Spleen (tissue), 11 donors: ENCODE results near the gene DLG2. TPM values are rescaled to one million over a fixed set of nuclear protein-coding genes. Genes with fewer than 3 reads are reported as not detected.

Experiments used
- DNase-seq: peaks from one replicate; pipeline ENCODE4 v3.0.0-alpha.2; 2020
- H3K27ac ChIP-seq, 8 donors: fragments of 200-600 bp; sonication (generic) in 7 of 8; 1 replicate in 4 of 8; 2 replicates in 4 of 8; pipeline versions ENCODE4 v1.5.0 to v1.8.0; 2016 to 2021; ENCODE audit warnings: inconsistent platforms in 4 of 8, mild to moderate bottlenecking in 4 of 8, moderate library complexity in 1 of 8
- H3K27me3 ChIP-seq, 7 donors: fragments of 200-600 bp; sonication (generic) in 6 of 7; replicated peaks in 1 of 7; 1 replicate in 4 of 7; 2 replicates in 3 of 7; pipeline versions ENCODE4 v1.5.0 to v1.8.0; 2016 to 2021; ENCODE audit warnings: inconsistent platforms in 3 of 7, mild to moderate bottlenecking in 1 of 7
- H3K36me3 ChIP-seq, 6 donors: fragments of 200-600 bp; sonication (generic) in 5 of 6; 1 replicate in 4 of 6; 2 replicates in 2 of 6; pipeline versions ENCODE4 v1.5.0 to v1.8.0; 2016 to 2021; ENCODE audit warnings: inconsistent platforms in 2 of 6
- H3K4me1 ChIP-seq, 6 donors: fragments of 200-600 bp; sonication (generic) in 5 of 6; 1 replicate in 3 of 6; 2 replicates in 3 of 6; pipeline versions ENCODE4 v1.5.0 to v1.8.0; 2016 to 2021; ENCODE audit warnings: inconsistent platforms in 3 of 6
- H3K4me3 ChIP-seq, 8 donors: fragments of 200-600 bp; sonication (generic) in 7 of 8; 1 replicate in 4 of 8; 2 replicates in 4 of 8; pipeline versions ENCODE4 v1.5.0 to v1.8.0; 2016 to 2021; ENCODE audit warnings: inconsistent platforms in 4 of 8, mild to moderate bottlenecking in 4 of 8, moderate library complexity in 2 of 8
- H3K9me3 ChIP-seq, 8 donors: fragments of 200-600 bp; sonication (generic) in 7 of 8; 1 replicate in 4 of 8; 2 replicates in 4 of 8; pipeline versions ENCODE4 v1.5.0 to v1.8.0; 2016 to 2021; ENCODE audit warnings: inconsistent platforms in 4 of 8
- CTCF ChIP-seq, 11 experiments: fragments of 200-600 bp in 7 of 11; fragments of 450-650 bp in 4 of 11; sonication (generic) in 4 of 11; IDR thresholded peaks in 8 of 11; conservative IDR thresholded peaks in 3 of 11; 1 replicate in 7 of 11; 2 replicates in 4 of 11; pipeline versions ENCODE4 v1.4.0 to v1.8.0; 2016 to 2021; ENCODE audit warnings: antibody characterized with exemption in 11 of 11, inconsistent platforms in 4 of 11, mild to moderate bottlenecking in 1 of 11
- POLR2A ChIP-seq, 3 donors: fragments of 450-650 bp; IDR thresholded peaks; one replicate each; pipeline ENCODE4 v1.5.1; 2017; ENCODE audit warnings: antibody characterized with exemption in 3 of 3, mild to moderate bottlenecking in 1 of 3
- POLR2AphosphoS5 ChIP-seq, 3 donors: sonication (generic); formaldehyde crosslinking; IDR thresholded peaks; one replicate each; pipeline ENCODE4 v1.5.1; 2017; ENCODE audit warnings: antibody characterized with exemption in 3 of 3
- WGBS, 5 donors: extraction: QIAGEN DNeasy Blood & Tissue Kit in 3 of 5; methylation state at CpG; one replicate each; pipeline versions ENCODE4 v1.1.5 to v1.1.7; 2013 to 2018; 5-methylcytosine and 5-hydroxymethylcytosine counted together
- intact Hi-C: fragments of 100-400 bp; cut with DNase I; formaldehyde crosslinking; loops from one replicate; pipeline ENCODE4 v1.15.0; 2023; ENCODE audit warnings: low total_unique reads
- polyA plus RNA-seq, 3 donors: library from polyadenylated mRNA; stranded (reverse); fragments of 200-250 nt; gene quantifications; one replicate each; pipeline ENCODE4 v1.2.1, GENCODE V29; 2013
- total RNA-seq, 7 donors: library from RNA; depleted of rRNA in 3 of 7; stranded (reverse); fragments of >200 nt in 3 of 7; fragmentation: NEBNext Ultra II Directional in 4 of 7; extraction: Animal tissue kit (Norgen Biotek cat#: 25700) in 4 of 7; gene quantifications; one replicate each; pipeline versions ENCODE4 v1.1.0 to v1.2.1, GENCODE V29; 2016 to 2021
- donor health status: healthy with polysubstance abuse.
- donor health status: DM: no; HTN: no; CAD: no; lungs with moderate emphysema.
- donor health status: DM: no; HTN: no; CAD: no.
- donor health status: Bipolar disorder and iron deficiency.
- donor health status: healthy.
- donor health status: DM: no; HTN: no; CAD: no.
- donor health status: DM: yes; HTN: yes; CAD: no.

DLG2 gene
- total and polyA plus RNA-seq, 10 donors, result 0.43 to 12.7 (median 7.9) TPM

DNA sequence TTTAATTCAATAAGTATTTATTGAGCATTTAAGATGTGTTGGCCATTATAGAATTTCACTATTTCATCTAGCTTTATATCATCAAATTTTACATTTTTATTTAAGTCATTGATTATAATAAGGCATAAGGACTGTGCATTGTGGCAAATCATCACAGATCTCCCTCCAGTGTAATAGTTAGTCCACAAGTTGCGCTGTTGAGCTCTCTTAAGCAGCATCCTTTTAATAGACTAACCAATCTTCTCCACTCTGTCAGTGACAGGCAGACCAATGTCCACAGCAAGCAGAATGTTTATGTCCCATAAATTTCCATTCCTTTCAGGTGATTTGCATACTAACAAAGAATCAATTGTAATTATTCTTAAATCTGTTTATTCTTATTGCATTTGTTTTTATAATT lies 1745.7 kb downstream of the DLG2 start:
- no peak for TF ChIP-seq POLR2A (IDR thresholded peaks at IDR 0.05)
- no peak for TF ChIP-seq CTCF (IDR thresholded peaks at IDR 0.05 in 8 of 11, conservative IDR thresholded peaks at IDR 0.05 in 3 of 11)
- TF ChIP-seq POLR2AphosphoS5 (IDR thresholded peaks at IDR 0.05), result no peak
- Histone ChIP-seq H3K4me1 (no peaks in the 10 kb centered on the region), H3K36me3 (no peaks in the 10 kb centered on the region), H3K4me3 (no peak overlapping the region), H3K27me3 (no peaks in the 10 kb centered on the region), H3K9me3 (peaks cover 0 to 6% (median 0%) of the 10 kb centered on the region in 8 donors), H3K27ac (no peak overlapping the region)
- no peak for DNase-seq
- intact Hi-C loops, result no loop called here
- 79 to 98% (median 88%) methylated on average over 1 of the region's 1 CpG for WGBS, 5 donors

DNA sequence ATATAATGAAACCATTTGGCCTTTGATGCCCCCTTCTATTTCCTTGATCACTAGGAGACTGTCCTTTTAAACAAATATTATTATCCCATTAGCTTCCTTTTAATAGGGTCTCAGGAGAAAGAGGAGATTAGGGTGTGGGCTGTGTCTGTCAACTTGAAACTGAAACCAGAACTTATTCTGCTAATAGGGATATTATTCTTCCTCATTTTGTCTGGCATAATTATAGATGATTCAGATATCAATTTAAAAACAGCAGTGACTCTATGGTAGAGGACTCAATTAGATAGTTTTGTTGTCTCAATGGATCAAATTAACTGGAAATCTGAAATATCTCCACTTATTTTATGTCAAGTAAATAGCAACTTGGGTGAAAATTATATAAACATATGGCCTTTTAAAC lies 1756.1 kb downstream of the DLG2 start:
- DNase-seq, result no peak
- Histone ChIP-seq H3K36me3 (no peaks in the 10 kb centered on the region), H3K9me3 (no peaks in the 10 kb centered on the region), H3K4me3 (no peak overlapping the region), H3K4me1 (no peaks in the 10 kb centered on the region), H3K27me3 (no peaks in the 10 kb centered on the region), H3K27ac (no peak overlapping the region)
- TF ChIP-seq CTCF (IDR thresholded peaks at IDR 0.05 in 8 of 11, conservative IDR thresholded peaks at IDR 0.05 in 3 of 11) (no peak), POLR2AphosphoS5 (IDR thresholded peaks at IDR 0.05) (no peak), POLR2A (IDR thresholded peaks at IDR 0.05) (no peak)
- intact Hi-C loops, result no loop called here

- H3K27me3 ChIP-seq, result no peaks in the 10 kb centered on the region
- no peaks in the 10 kb centered on the region for H3K9me3 ChIP-seq
- TF ChIP-seq POLR2AphosphoS5 (IDR thresholded peaks at IDR 0.05) (no peak), POLR2A (IDR thresholded peaks at IDR 0.05) (no peak)
- no peaks in the 10 kb centered on the region for H3K4me1 ChIP-seq
- intact Hi-C loops, result no loop called here
- DNase-seq, result no peak
- H3K27ac ChIP-seq, result no peak overlapping the region
- no peaks in the 10 kb centered on the region for H3K36me3 ChIP-seq
- WGBS, 5 donors, result 83 to 93% (median 86%) methylated on average over 5 of the region's 5 CpGs
- H3K4me3 ChIP-seq, result no peak overlapping the region
Observed at GRCh38 chr11:83866655-83867054, 1760.5 kb downstream of the DLG2 start.

- no peaks in the 10 kb centered on the region for H3K27me3 ChIP-seq
- WGBS, 5 donors, result 74 to 92% (median 83%) methylated on average over 4 of the region's 4 CpGs
- TF ChIP-seq POLR2A (IDR thresholded peaks at IDR 0.05) (no peak), POLR2AphosphoS5 (IDR thresholded peaks at IDR 0.05) (no peak), CTCF (IDR thresholded peaks at IDR 0.05 in 8 of 11, conservative IDR thresholded peaks at IDR 0.05 in 3 of 11) (no peak)
- no peak for DNase-seq
- intact Hi-C loops, result no loop called here
- H3K4me1 ChIP-seq, result no peaks in the 10 kb centered on the region
- H3K4me3 ChIP-seq, result no peak overlapping the region
- no peaks in the 10 kb centered on the region for H3K36me3 ChIP-seq
- peaks cover 0 to 4% (median under 1%) of the 10 kb centered on the region in 8 donors for H3K9me3 ChIP-seq
- no peak overlapping the region for H3K27ac ChIP-seq
Observed at GRCh38 chr11:83865636-83866461, 1761.3 kb downstream of the DLG2 start.
